Measurements from ENCODE around the gene RANBP9. TPM values are rescaled to one million over a fixed set of nuclear protein-coding genes. Genes with fewer than 3 reads are reported as not detected.

Gene RANBP9
- total and polyA plus RNA-seq, 2 of the 13 experiments (the other 11 are each of a cell fraction or from before 2014, with no cell fraction given): 26.6 to 30.6 TPM

- TF ChIP-seq ZNF530 (CRISPR knock-in tag; IDR thresholded peaks at IDR 0.05; ENCODE audit: low read depth) (no peak), CEBPG (CRISPR knock-in tag; IDR thresholded peaks at IDR 0.05) (peak; percentile 85), SP4 (CRISPR knock-in tag; IDR thresholded peaks at IDR 0.05) (no peak), HNF4G (IDR thresholded peaks at IDR 0.05; ENCODE audit: borderline replicate concordance, low read depth, low read length) (peak; percentile 99), HNF4G (CRISPR knock-in tag; IDR thresholded peaks at IDR 0.05; ENCODE audit: borderline replicate concordance, low read depth) (peak; percentile 95), RARG (CRISPR knock-in tag; IDR thresholded peaks at IDR 0.05; ENCODE audit: low read depth) (peak; percentile 95; the same call in 1 of the 2 replicates), TAF1 (CRISPR knock-in tag; IDR thresholded peaks at IDR 0.05) (no peak; the same call in 1 of the 2 replicates), TFE3 (CRISPR knock-in tag; IDR thresholded peaks at IDR 0.05) (peak; percentile 95), FOXK1 (CRISPR knock-in tag; IDR thresholded peaks at IDR 0.05; ENCODE audit: borderline replicate concordance, low read depth) (peak; percentile 96), SIX4 (CRISPR knock-in tag; IDR thresholded peaks at IDR 0.05) (peak; percentile 88), SALL2 (CRISPR knock-in tag; IDR thresholded peaks at IDR 0.05) (peak; percentile 33; the same call in 1 of the 2 replicates), THYN1 (CRISPR knock-in tag; IDR thresholded peaks at IDR 0.05; ENCODE audit: borderline replicate concordance, low read depth) (no peak), GMEB2 (CRISPR knock-in tag; IDR thresholded peaks at IDR 0.05; ENCODE audit: low read depth) (no peak), NFYB (CRISPR knock-in tag; IDR thresholded peaks at IDR 0.05) (peak; percentile 54), ZNF430 (CRISPR knock-in tag; IDR thresholded peaks at IDR 0.05) (peak; percentile 69; the same call in 1 of the 2 replicates), MAF1 (CRISPR knock-in tag; IDR thresholded peaks at IDR 0.05; ENCODE audit: borderline replicate concordance) (0 out of 2 replicates have a peak, but pooled peaks have one; percentile 60), HMGXB4 (CRISPR knock-in tag; IDR thresholded peaks at IDR 0.05; ENCODE audit: borderline replicate concordance in 1 of 2, low read depth in 1 of 2) (peak; percentile 56 to 65; a peak in 2 of 4 replicates), ZNF558 (CRISPR knock-in tag; IDR thresholded peaks at IDR 0.05; ENCODE audit: borderline replicate concordance) (peak; percentile 84; the same call in 1 of the 2 replicates), HINFP (CRISPR knock-in tag; IDR thresholded peaks at IDR 0.05; ENCODE audit: low read depth) (peak; percentile 87), ZFP41 (CRISPR knock-in tag; IDR thresholded peaks at IDR 0.05; ENCODE audit: borderline replicate concordance) (no peak), U2AF2 (IDR thresholded peaks at IDR 0.05; ENCODE audit: low read depth, low read length) (no peak), KDM3A (CRISPR knock-in tag; IDR thresholded peaks at IDR 0.05; ENCODE audit: low read depth) (0 out of 2 replicates have a peak, but pooled peaks have one; percentile 69), ZNF138 (CRISPR knock-in tag; IDR thresholded peaks at IDR 0.05; ENCODE audit: low read depth) (no peak)
Measured at GRCh38 chr6:13604546-13605416, 106.9 kb downstream of the RANBP9 start (continued).
